ENCODE results near the gene EHF.
A peak's percentile ranks its signal among the peaks of the same experiment; 100 is the strongest.

Gene EHF

DNA sequence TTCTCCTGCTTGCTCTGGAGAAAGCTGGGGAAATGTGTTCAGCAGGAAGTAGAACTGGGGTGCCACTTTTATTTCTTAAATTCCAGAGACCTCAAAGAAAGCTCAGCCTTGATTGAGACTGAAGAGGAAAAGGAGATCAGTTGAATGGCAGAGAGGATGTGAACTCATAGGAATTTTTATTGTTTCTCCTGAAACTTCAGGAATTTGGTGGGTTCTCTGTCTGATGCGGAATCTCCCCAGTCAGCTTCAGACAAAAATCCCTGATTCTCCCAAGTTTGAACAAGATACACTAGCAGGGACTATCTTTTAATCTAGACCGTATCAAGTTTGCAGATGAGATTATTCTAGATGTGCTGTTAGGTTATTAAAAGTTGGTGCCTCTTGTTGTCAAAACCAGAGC is 23.0 kb downstream of the EHF start:
- no peak overlapping the region for H3K4me3 ChIP-seq (ENCODE audit: control insufficient read depth, low read depth, low read length)
- no peak for DNase-seq (ENCODE audit: low read depth)
- TF ChIP-seq, protein P1, sequence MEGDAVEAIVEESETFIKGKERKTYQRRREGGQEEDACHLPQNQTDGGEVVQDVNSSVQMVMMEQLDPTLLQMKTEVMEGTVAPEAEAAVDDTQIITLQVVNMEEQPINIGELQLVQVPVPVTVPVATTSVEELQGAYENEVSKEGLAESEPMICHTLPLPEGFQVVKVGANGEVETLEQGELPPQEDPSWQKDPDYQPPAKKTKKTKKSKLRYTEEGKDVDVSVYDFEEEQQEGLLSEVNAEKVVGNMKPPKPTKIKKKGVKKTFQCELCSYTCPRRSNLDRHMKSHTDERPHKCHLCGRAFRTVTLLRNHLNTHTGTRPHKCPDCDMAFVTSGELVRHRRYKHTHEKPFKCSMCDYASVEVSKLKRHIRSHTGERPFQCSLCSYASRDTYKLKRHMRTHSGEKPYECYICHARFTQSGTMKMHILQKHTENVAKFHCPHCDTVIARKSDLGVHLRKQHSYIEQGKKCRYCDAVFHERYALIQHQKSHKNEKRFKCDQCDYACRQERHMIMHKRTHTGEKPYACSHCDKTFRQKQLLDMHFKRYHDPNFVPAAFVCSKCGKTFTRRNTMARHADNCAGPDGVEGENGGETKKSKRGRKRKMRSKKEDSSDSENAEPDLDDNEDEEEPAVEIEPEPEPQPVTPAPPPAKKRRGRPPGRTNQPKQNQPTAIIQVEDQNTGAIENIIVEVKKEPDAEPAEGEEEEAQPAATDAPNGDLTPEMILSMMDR (conservative IDR thresholded peaks at IDR 0.05; ENCODE audit: control insufficient read depth, insufficient read depth, low read depth, low read length) = no peak

DNA sequence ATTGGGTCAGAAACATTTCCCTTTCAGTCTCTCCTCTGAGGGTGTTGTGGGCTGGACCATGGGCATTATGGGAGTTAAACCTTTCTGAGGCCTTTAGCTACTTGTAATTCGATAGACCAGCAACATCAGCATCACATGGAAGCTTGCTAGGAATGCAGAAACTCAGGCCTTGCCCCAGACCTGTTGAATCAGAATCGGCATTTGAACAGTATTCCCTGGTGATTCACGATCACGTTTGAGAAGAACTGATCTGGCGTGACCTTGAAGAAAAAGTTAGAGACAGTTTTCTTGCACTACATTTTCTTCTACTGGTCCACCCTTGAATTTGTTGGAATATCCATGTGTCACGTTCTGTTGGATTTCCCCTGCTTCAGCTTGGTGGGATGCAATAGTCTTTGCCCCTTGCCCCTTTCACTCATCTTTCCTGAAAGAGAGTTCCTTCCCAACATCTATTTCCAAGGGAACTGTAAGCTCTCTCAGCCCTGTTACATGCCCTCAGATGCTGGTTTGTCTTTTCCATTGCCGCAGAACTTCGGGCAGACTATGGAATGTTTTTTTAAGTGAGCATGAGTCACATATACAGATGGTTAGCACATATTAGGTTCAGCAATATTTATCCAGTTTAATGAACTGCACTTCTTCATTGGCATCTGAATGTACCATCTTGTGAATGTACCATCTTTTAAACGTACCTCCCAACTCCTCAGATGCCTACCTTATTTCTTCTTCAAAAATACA is 23.9 kb downstream of the EHF start:
- H3K4me3 ChIP-seq (ENCODE audit: control insufficient read depth, low read depth, low read length) = no peak overlapping the region
- TF ChIP-seq, protein P1 (conservative IDR thresholded peaks at IDR 0.05; ENCODE audit: control insufficient read depth, insufficient read depth, low read depth, low read length) = no peak
- DNase-seq (ENCODE audit: low read depth) = peak; percentile 75

DNA sequence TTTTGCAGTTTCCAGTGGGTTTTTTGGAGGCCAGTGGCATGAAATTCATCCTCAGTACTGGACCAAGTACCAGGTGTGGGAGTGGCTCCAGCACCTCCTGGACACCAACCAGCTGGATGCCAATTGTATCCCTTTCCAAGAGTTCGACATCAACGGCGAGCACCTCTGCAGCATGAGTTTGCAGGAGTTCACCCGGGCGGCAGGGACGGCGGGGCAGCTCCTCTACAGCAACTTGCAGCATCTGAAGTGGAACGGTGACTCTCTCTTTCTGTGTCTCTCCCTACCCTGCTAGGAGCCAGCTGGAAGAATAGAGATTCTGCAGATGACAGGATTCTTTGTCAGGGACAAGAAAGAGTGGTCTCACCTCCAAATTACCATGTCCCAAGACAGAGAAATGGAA is 25.5 kb downstream of the EHF start:
- TF ChIP-seq, protein P1 (conservative IDR thresholded peaks at IDR 0.05; ENCODE audit: control insufficient read depth, insufficient read depth, low read depth, low read length) = no peak
- DNase-seq (ENCODE audit: low read depth) = no peak
- no peak overlapping the region for H3K4me3 ChIP-seq (ENCODE audit: control insufficient read depth, low read depth, low read length)

DNA sequence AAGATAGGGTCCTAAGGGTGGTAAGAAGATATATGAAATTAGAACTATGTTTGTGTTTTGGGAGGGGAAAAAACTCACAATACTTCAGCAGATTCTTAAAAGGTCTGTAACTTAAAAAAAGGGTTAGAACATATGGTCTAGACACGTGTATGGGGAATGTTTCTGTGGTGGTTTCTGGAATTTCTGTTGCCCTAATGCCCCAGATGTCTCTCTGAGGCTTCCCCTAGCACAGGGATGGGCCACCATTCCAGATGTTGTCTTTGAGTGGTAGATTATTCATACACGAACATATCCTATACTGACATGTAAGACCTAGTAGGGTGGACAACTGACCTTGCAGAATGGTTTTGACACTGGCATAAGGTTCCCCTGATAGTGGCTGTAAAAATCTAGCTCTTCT is 26.2 kb downstream of the EHF start:
- TF ChIP-seq, protein P1 (conservative IDR thresholded peaks at IDR 0.05; ENCODE audit: control insufficient read depth, insufficient read depth, low read depth, low read length) = no peak
- no peak overlapping the region for H3K4me3 ChIP-seq (ENCODE audit: control insufficient read depth, low read depth, low read length)
- peak; percentile 43 for DNase-seq (ENCODE audit: low read depth)

DNA sequence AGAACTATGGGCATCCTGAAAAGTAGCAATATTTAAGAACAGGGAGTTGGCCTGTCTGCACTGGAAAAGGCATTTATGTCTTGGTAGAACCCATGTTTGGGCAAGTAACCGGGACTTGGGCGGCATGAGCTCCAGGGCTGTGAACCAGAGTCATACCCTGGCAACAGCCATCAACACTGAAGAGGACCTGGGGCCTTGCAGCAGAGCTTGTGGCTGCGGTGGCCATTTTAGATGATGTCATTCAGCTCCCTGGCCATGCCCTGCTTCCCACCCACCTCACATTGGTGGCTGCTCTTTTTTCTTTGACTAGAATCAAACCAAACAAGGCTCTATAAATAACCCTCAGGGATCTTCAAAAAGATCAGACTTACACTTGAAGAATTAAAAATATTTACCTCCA is 26.6 kb downstream of the EHF start:
- no peak for DNase-seq (ENCODE audit: low read depth)
- TF ChIP-seq, protein P1 (conservative IDR thresholded peaks at IDR 0.05; ENCODE audit: control insufficient read depth, insufficient read depth, low read depth, low read length) = no peak
- no peak overlapping the region for H3K4me3 ChIP-seq (ENCODE audit: control insufficient read depth, low read depth, low read length)

DNA sequence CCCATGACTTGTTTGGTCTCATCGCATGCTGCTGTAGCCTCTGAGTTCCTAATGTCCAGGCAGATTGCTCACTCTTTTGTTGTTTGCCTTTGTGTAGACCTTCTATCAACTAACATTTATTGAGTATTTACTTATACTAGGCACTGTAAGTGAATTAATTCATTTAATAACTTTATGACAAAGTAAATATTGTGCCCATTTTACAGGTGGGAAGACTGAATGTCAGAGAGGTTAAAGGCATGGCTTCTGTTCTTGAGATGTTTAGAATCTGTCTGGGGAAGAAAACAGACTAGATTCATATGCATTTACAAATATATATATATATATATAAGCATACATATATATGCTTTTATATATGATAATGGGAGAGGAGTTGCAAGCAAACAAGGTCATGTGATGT is 27.1 kb downstream of the EHF start:
- H3K4me3 ChIP-seq (ENCODE audit: control insufficient read depth, low read depth, low read length) = no peak overlapping the region
- TF ChIP-seq, protein P1 (conservative IDR thresholded peaks at IDR 0.05; ENCODE audit: control insufficient read depth, insufficient read depth, low read depth, low read length) = no peak
- DNase-seq (ENCODE audit: low read depth) = no peak

Measured in fibroblast of mammary gland (primary cell).